Fibroblast of lung (primary cell): ENCODE measurements around the gene SNRK. TPM values are rescaled to one million over a fixed set of nuclear protein-coding genes. Genes with fewer than 3 reads are reported as not detected.

Experiments used
- DNase-seq, 2 donors: peaks; one replicate each; pipeline versions ENCODE4 v3.0.0 to v3.0.0-alpha.2; 2010; ENCODE audit warnings: low read depth in 2 of 2
- H2AFZ ChIP-seq: 2 replicates; pipeline ENCODE4 v1.5.1; 2012; ENCODE audit warnings: low read length, control low read depth, inconsistent platforms
- H3K27ac ChIP-seq: 2 replicates; pipeline ENCODE4 v1.5.1; 2011; ENCODE audit warnings: low read length, control low read depth; ENCODE audit not compliant: insufficient read depth
- H3K27me3 ChIP-seq: 2 replicates; pipeline ENCODE4 v1.5.1; 2011; ENCODE audit warnings: mild to moderate bottlenecking, low read length; ENCODE audit not compliant: control insufficient read depth, insufficient read depth
- H3K36me3 ChIP-seq: 2 replicates; pipeline ENCODE4 v1.5.1; 2011; ENCODE audit warnings: low read length; ENCODE audit not compliant: control insufficient read depth, insufficient read depth
- H3K4me1 ChIP-seq: 2 replicates; pipeline ENCODE4 v1.5.1; 2011; ENCODE audit warnings: low read length; ENCODE audit not compliant: control insufficient read depth, insufficient read depth; ENCODE audit errors: extremely low read depth
- H3K4me2 ChIP-seq: 2 replicates; pipeline ENCODE4 v1.5.1; 2011; ENCODE audit warnings: low read length, control low read depth; ENCODE audit not compliant: insufficient read depth; ENCODE audit errors: extremely low read depth
- H3K4me3 ChIP-seq, 4 experiments: fragments of 200-600 bp in 1 of 4; sonication (generic) in 1 of 4; replicated peaks in 1 of 4; 2 replicates each; pipeline ENCODE4 v1.5.1; 2011 to 2016; ENCODE audit warnings: low read length in 4 of 4, low read depth in 3 of 4, mild to moderate bottlenecking in 3 of 4, control low read depth in 2 of 4, inconsistent platforms in 1 of 4, mixed read lengths in 1 of 4; ENCODE audit not compliant: insufficient read depth in 1 of 4; ENCODE audit errors: control extremely low read depth in 1 of 4
- H3K79me2 ChIP-seq: 2 replicates; pipeline ENCODE4 v1.5.1; 2012; ENCODE audit warnings: mild to moderate bottlenecking, low read length, inconsistent platforms; ENCODE audit not compliant: control insufficient read depth, insufficient read depth
- H3K9ac ChIP-seq: 2 replicates; pipeline ENCODE4 v1.5.1; 2011; ENCODE audit warnings: mild to moderate bottlenecking, low read length, control low read depth; ENCODE audit not compliant: insufficient read depth
- H3K9me3 ChIP-seq: 2 replicates; pipeline ENCODE4 v1.5.1; 2012; ENCODE audit warnings: low read depth, low read length; ENCODE audit not compliant: control insufficient read depth, insufficient read depth
- H4K20me1 ChIP-seq: 2 replicates; pipeline ENCODE4 v1.5.1; 2011; ENCODE audit warnings: low read length; ENCODE audit not compliant: control insufficient read depth, insufficient read depth; ENCODE audit errors: extremely low read depth
- EZH2 ChIP-seq: IDR thresholded peaks from 2 replicates; pipeline ENCODE4 v1.5.1; 2012; ENCODE audit warnings: low read length, control low read depth, mild to moderate bottlenecking; ENCODE audit errors: missing control alignments
- polyA plus RNA-seq, 2 donors: library from polyadenylated mRNA; depleted of rRNA in 1 of 2; stranded (reverse) in 1 of 2; unstranded in 1 of 2; fragments of >200 nt; gene quantifications; 2 replicates each; pipeline ENCODE4 v1.2.1, GENCODE V29; 2011 to 2012; ENCODE audit warnings: missing spikeins in 1 of 2
- total RNA-seq: library from RNA; depleted of rRNA; stranded (reverse); fragments of >200 nt; gene quantifications from 2 replicates; pipeline ENCODE4 v1.2.1, GENCODE V29; 2014
- TF ChIP-seq, protein P1 (sequence below), 2 donors: IDR thresholded peaks in 1 of 2; conservative IDR thresholded peaks in 1 of 2; 1 replicate in 1 of 2; 2 replicates in 1 of 2; pipeline ENCODE4 v1.5.1; 2011 to 2012; ENCODE audit warnings: low read length in 2 of 2, control low read depth in 1 of 2, inconsistent platforms in 1 of 2, low read depth in 1 of 2, mild to moderate bottlenecking in 1 of 2

SNRK gene
- total and polyA plus RNA-seq, 2 donors (not counting 1 experiment from before 2014, with no cell fraction given), result 11.9 to 22.6 TPM

DNA sequence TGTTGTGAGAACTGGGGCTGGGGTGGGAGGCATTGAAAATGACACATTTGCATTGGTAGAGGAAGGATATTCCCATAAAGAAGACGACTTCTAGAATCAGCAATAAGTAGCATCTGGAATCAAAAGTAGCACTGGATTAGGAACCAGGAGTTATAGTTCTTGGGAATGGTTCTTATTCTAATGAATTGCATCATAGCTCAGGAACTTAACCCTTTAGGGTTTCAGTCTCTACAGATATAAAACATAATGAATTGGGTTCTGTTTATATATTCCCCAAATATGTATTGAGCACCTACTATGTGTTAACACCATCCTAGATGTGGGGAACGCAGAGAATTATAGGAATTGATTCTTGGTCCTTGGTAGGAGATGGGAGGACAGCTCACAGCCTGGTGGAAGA, 16.3 kb upstream of the SNRK start:
- Histone ChIP-seq H3K4me2 (no peak overlapping the region), H2AFZ (no peak overlapping the region), H3K4me1 (no peaks in the 10 kb centered on the region), H3K27me3 (peaks cover 2% of the 10 kb centered on the region), H3K27ac (no peak overlapping the region), H3K79me2 (no peaks in the 10 kb centered on the region), H3K9me3 (no peaks in the 10 kb centered on the region), H3K4me3 (no peak overlapping the region), H3K9ac (no peak overlapping the region), H4K20me1 (no peaks in the 10 kb centered on the region), H3K36me3 (no peaks in the 10 kb centered on the region)
- TF ChIP-seq, protein P1, sequence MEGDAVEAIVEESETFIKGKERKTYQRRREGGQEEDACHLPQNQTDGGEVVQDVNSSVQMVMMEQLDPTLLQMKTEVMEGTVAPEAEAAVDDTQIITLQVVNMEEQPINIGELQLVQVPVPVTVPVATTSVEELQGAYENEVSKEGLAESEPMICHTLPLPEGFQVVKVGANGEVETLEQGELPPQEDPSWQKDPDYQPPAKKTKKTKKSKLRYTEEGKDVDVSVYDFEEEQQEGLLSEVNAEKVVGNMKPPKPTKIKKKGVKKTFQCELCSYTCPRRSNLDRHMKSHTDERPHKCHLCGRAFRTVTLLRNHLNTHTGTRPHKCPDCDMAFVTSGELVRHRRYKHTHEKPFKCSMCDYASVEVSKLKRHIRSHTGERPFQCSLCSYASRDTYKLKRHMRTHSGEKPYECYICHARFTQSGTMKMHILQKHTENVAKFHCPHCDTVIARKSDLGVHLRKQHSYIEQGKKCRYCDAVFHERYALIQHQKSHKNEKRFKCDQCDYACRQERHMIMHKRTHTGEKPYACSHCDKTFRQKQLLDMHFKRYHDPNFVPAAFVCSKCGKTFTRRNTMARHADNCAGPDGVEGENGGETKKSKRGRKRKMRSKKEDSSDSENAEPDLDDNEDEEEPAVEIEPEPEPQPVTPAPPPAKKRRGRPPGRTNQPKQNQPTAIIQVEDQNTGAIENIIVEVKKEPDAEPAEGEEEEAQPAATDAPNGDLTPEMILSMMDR (conservative IDR thresholded peaks at IDR 0.05 in 1 of 2, IDR thresholded peaks at IDR 0.05 in 1 of 2; ENCODE audit: low read depth in 1 of 2, low read length in 2 of 2), result no peak
- TF ChIP-seq EZH2, result no peak
- no peak for DNase-seq

DNA sequence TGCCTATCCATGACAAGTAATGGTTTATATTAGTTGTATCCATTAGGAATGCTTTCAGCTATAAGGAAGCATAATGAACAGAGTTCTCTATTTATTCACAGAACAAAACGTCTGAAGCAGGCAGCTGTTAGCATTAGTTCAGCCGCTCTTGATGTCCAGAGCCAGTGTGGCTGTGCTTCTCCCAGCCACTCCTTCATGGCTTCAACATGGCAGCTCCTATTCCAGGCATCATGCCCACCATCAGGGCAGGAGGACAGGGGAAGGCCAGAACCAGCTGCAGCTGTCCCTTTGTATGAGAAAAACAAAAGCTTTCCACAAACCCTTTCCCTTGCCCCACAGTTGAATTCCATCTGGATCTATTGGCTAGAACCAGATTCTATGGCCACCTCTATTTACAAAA, 12.9 kb upstream of the SNRK start:
- Histone ChIP-seq H3K9me3 (no peaks in the 10 kb centered on the region), H3K9ac (no peak overlapping the region), H3K27me3 (peaks cover 2% of the 10 kb centered on the region), H3K4me2 (no peak overlapping the region), H3K27ac (no peak overlapping the region), H3K79me2 (no peaks in the 10 kb centered on the region), H3K4me3 (no peak overlapping the region), H3K36me3 (no peaks in the 10 kb centered on the region), H3K4me1 (no peaks in the 10 kb centered on the region), H4K20me1 (no peaks in the 10 kb centered on the region), H2AFZ (no peak overlapping the region)
- no peak for DNase-seq
- TF ChIP-seq EZH2, result no peak

DNA sequence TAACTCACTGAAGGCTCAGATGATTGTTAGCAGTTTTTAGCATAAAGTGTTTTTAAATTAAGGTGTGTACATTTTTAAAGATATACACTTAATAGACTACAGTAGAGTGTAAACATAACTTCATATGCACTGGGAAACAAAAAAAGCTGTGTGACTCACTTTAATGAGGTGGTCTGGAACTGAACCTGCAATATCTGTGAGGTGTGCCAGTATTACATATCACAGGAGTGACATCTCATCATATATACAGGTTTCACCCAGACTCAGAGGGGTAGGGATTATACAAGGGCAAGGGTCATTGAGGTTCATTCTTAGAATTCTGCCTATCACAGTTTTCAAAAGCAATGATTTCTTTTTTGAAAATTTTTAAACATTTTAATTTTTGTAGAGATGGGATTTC, 7.3 kb upstream of the SNRK start:
- no peak overlapping the region for H3K27ac ChIP-seq
- H3K4me1 ChIP-seq, result no peaks in the 10 kb centered on the region
- no peak overlapping the region for H3K9ac ChIP-seq
- no peaks in the 10 kb centered on the region for H3K36me3 ChIP-seq
- H3K4me3 ChIP-seq, result no peak overlapping the region
- no peaks in the 10 kb centered on the region for H4K20me1 ChIP-seq
- no peaks in the 10 kb centered on the region for H3K79me2 ChIP-seq
- H3K4me2 ChIP-seq, result no peak overlapping the region
- DNase-seq, result no peak
- H2AFZ ChIP-seq, result no peak overlapping the region
- H3K27me3 ChIP-seq, result peaks cover 2% of the 10 kb centered on the region
- H3K9me3 ChIP-seq, result no peaks in the 10 kb centered on the region
- no peak for TF ChIP-seq EZH2
- TF ChIP-seq, protein P1 (conservative IDR thresholded peaks at IDR 0.05 in 1 of 2, IDR thresholded peaks at IDR 0.05 in 1 of 2; ENCODE audit: low read depth in 1 of 2, low read length in 2 of 2), result no peak

DNA sequence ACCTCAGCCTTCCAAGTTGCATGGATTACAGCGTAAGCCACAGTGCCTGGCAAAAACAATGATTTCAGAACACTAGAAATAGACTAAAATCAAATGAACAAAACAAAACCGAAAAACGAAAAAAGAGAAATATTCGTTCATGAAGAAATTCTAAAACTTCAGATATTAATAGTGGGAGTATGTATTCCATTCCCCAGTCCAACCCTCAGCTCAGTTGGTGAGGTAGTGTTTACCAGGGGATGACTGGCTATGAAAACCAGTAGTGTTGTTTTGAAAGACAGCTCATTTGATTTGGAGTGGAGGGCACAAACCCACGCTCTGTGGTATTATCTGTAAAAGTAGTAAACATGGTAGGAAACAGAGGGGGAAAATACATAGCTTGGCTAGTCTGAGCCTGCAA, 6.8 kb upstream of the SNRK start:
- Histone ChIP-seq H3K79me2 (no peaks in the 10 kb centered on the region), H4K20me1 (no peaks in the 10 kb centered on the region), H3K4me1 (no peaks in the 10 kb centered on the region), H3K27ac (no peak overlapping the region), H3K27me3 (peaks cover 2% of the 10 kb centered on the region), H3K9me3 (no peaks in the 10 kb centered on the region), H3K4me2 (no peak overlapping the region), H3K9ac (no peak overlapping the region), H2AFZ (no peak overlapping the region), H3K4me3 (no peak overlapping the region), H3K36me3 (no peaks in the 10 kb centered on the region)
- no peak for TF ChIP-seq EZH2
- TF ChIP-seq, protein P1 (conservative IDR thresholded peaks at IDR 0.05 in 1 of 2, IDR thresholded peaks at IDR 0.05 in 1 of 2; ENCODE audit: low read depth in 1 of 2, low read length in 2 of 2), result no peak
- DNase-seq, result no peak
